Prostate gland (tissue), 2 donors: ENCODE measurements around the gene AKAP13.

Experiments
- CTCF ChIP-seq, 4 experiments: fragments of 200-600 bp in 2 of 4; fragments of 450-650 bp in 2 of 4; sonication (generic) in 2 of 4; IDR thresholded peaks; 1 replicate in 3 of 4; 2 replicates in 1 of 4; pipeline ENCODE4 v1.5.1; 2016 to 2019; ENCODE audit warnings: antibody characterized with exemption in 4 of 4, mild to moderate bottlenecking in 2 of 4, moderate library complexity in 2 of 4
- POLR2A ChIP-seq: fragments of 450-650 bp; IDR thresholded peaks from one replicate; pipeline ENCODE4 v1.6.1; 2016; ENCODE audit warnings: antibody characterized with exemption, mild to moderate bottlenecking
- POLR2AphosphoS5 ChIP-seq: sonication (generic); formaldehyde crosslinking; IDR thresholded peaks from one replicate; pipeline ENCODE4 v1.6.1; 2017; ENCODE audit warnings: antibody characterized with exemption

GRCh38 chr15:85439996-85440395 is 59.6 kb downstream of the AKAP13 start:
- TF ChIP-seq CTCF (IDR thresholded peaks at IDR 0.05) (no peak), POLR2A (no peak), POLR2AphosphoS5 (no peak)
